Stimulated activated naive CD8-positive, alpha-beta T cell treated with anti-CD3 and anti-CD28 coated beads, Interleukin-15, amount 100 ng/mL, for 72 hours (primary cell): Measurements from ENCODE around the gene KATNAL1.

Experiments
- ATAC-seq: fragments of 150-1000 bp; cut with Tn5 transposase; 2 replicates; pipeline ENCODE4 v1.10.0; 2021; ENCODE audit warnings: mild to moderate bottlenecking, moderate library complexity
- DNase-seq, 2 donors: peaks; one replicate each; pipeline ENCODE4 v3.0.0; 2021 to 2022
- H3K27ac Mint-ChIP-seq, 2 donors: one replicate each; pipeline ENCODE4 v1.8.0; 2022; ENCODE audit warnings: mild to moderate bottlenecking in 2 of 2, mixed read lengths in 2 of 2, moderate library complexity in 2 of 2
- H3K27me3 Mint-ChIP-seq: one replicate; pipeline ENCODE4 v1.8.0; 2022; ENCODE audit warnings: mixed read lengths
- H3K4me1 Mint-ChIP-seq: one replicate; pipeline ENCODE4 v1.8.0; 2022; ENCODE audit warnings: mild to moderate bottlenecking, mixed read lengths
- H3K4me3 Mint-ChIP-seq, 2 donors: one replicate each; pipeline ENCODE4 v1.8.0; 2022; ENCODE audit warnings: mild to moderate bottlenecking in 2 of 2, mixed read lengths in 2 of 2, moderate library complexity in 1 of 2
- H3K9me3 Mint-ChIP-seq, 2 donors: one replicate each; pipeline ENCODE4 v1.8.0; 2022; ENCODE audit warnings: mixed read lengths in 2 of 2

Gene KATNAL1

DNA sequence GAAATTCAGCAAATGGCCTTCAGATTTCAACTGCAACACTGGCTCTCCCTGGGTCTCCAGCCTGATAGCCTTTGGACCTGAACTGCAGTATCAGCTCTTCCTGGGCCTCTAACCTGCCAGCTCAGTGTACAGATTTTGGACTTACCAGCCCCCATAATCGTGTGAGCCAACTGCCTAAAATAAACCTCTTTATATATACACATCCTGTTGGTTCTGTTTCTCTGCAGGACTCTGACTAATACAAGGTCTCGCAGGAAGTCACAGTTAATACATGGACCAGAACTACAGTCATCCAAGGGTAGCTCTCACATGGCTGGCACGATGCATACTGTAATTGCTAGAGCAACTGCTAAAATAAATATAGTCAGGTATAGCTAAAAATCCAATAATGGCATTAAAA is 85.1 kb downstream of the KATNAL1 start:
- Mint-ChIP-seq H3K27me3 (no peaks in the 10 kb centered on the region), H3K9me3 (peaks cover 24 to 31% of the 10 kb centered on the region in 2 donors), H3K27ac (no peak overlapping the region), H3K4me3 (no peak overlapping the region), H3K4me1 (peaks cover 8% of the 10 kb centered on the region)
- ATAC-seq (peak; percentile 66), DNase-seq (no peak)

DNA sequence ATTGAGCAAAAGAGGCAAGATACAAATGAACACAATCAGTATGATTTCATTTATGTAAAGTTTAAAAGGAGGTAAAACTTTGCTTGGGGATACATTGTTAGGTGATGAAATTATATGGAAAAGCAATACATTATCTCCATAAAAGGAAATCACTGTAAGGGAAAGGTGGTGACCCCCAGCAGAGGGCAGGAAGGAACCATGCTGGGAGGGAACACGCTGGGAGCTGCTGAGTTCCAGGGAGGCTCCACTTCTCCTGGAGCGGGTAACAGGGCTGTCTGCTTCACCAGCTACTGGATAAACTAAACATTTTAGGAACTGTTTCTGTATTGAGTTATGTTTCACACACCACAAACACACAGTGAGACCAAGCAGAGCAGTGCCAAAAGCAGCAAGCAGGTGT is 91.2 kb downstream of the KATNAL1 start:
- Mint-ChIP-seq H3K9me3 (no peaks in the 10 kb centered on the region), H3K4me1 (no peaks in the 10 kb centered on the region)

GRCh38 chr13:30212256-30212655 is 95.1 kb downstream of the KATNAL1 start:
- H3K4me3 Mint-ChIP-seq = no peak overlapping the region
- no peak for DNase-seq
- no peak overlapping the region for H3K27ac Mint-ChIP-seq
- ATAC-seq = no peak
- no peaks in the 10 kb centered on the region for H3K27me3 Mint-ChIP-seq
- H3K4me1 Mint-ChIP-seq = no peaks in the 10 kb centered on the region
- H3K9me3 Mint-ChIP-seq = no peaks in the 10 kb centered on the region

More for the DNA sequence above, 91.2 kb downstream of the KATNAL1 start:
- ATAC-seq = no peak
- Mint-ChIP-seq H3K4me3 (no peak overlapping the region), H3K27me3 (no peaks in the 10 kb centered on the region), H3K27ac (no peak overlapping the region)
- DNase-seq = no peak

DNA sequence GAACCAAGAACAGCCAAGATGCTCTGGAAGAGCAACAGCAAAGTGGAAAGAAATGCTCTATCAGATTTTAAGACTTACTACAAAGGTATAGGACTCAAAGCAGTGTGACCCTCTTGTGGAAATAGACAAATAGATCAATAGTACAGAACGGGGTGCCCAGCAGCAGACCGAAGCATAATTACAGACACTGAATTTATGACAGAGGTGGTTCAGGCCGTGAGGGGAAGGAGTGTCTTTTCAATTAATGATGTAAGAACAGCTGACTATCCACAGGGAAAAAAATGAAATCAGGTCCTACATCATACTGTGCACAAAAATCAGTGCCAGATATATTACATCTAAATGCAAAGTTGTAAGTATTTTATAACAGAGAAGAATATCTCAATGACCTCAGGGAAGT is 95.6 kb downstream of the KATNAL1 start:
- Mint-ChIP-seq H3K4me1 (no peaks in the 10 kb centered on the region), H3K27ac (no peak overlapping the region), H3K9me3 (no peaks in the 10 kb centered on the region), H3K4me3 (no peak overlapping the region), H3K27me3 (no peaks in the 10 kb centered on the region)
- ATAC-seq (no peak), DNase-seq (no peak)

GRCh38 chr13:30204564-30204963 is 102.8 kb downstream of the KATNAL1 start:
- no peaks in the 10 kb centered on the region for H3K4me1 Mint-ChIP-seq
- ATAC-seq = peak; percentile 97
- H3K27ac Mint-ChIP-seq = no peak overlapping the region
- no peak overlapping the region for H3K4me3 Mint-ChIP-seq
- peak in 1 of 2 donors; percentile 47 for DNase-seq
- no peaks in the 10 kb centered on the region for H3K9me3 Mint-ChIP-seq
- H3K27me3 Mint-ChIP-seq = no peaks in the 10 kb centered on the region

DNA sequence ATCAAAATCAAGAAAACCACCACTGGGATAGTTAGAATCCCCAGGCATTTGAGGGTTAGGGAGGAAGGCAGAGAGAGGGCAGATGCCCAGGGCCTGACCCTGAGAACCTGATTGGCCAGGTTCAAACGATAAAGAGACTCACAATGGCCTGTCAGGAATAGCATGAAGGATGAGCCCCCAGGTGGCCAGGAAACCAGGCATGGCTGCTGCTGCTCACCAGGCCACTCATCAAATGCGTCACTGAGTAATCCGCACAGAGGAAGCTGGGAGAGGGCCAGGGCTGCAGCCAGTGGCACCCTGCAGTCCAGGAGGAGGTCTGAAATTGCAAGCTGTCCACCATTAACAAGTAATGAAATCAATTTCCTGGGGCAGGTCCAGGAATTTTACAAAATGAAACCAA is 111.3 kb downstream of the KATNAL1 start:
- Mint-ChIP-seq H3K4me1 (no peaks in the 10 kb centered on the region), H3K27me3 (no peaks in the 10 kb centered on the region), H3K4me3 (no peak overlapping the region), H3K27ac (no peak overlapping the region), H3K9me3 (no peaks in the 10 kb centered on the region)
- DNase-seq = no peak
- no peak for ATAC-seq

DNA sequence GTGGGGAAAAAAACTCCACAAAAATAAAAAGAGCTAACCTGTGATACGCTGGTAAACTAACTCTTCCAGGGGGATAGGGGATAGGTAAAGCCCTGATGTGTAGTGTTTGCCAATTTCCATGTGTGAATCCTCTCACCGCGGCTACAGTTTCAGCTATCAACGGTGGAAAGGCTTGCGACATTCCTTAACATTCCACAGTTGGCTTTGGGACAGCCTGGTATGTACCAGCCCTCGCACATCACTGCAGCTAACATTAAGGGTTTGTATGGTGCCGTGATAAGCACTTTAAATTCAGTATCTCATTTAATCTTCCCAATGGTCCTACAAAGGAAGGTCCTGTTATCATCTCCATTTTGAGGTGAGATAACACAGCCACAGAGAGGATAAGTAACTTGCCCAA is 112.4 kb downstream of the KATNAL1 start:
- H3K4me1 Mint-ChIP-seq = no peaks in the 10 kb centered on the region
- ATAC-seq = no peak
- H3K27ac Mint-ChIP-seq = no peak overlapping the region
- no peak overlapping the region for H3K4me3 Mint-ChIP-seq
- no peaks in the 10 kb centered on the region for H3K27me3 Mint-ChIP-seq
- no peak for DNase-seq
- no peaks in the 10 kb centered on the region for H3K9me3 Mint-ChIP-seq

- H3K27me3 Mint-ChIP-seq = no peaks in the 10 kb centered on the region
- H3K27ac Mint-ChIP-seq = no peak overlapping the region
- no peak for DNase-seq
- no peaks in the 10 kb centered on the region for H3K9me3 Mint-ChIP-seq
- ATAC-seq = no peak
- no peaks in the 10 kb centered on the region for H3K4me1 Mint-ChIP-seq
- no peak overlapping the region for H3K4me3 Mint-ChIP-seq
These were observed 113.8 kb downstream of the KATNAL1 start for GRCh38 chr13:30193279-30194234.

- Mint-ChIP-seq H3K27me3 (no peaks in the 10 kb centered on the region), H3K4me1 (no peaks in the 10 kb centered on the region), H3K4me3 (no peak overlapping the region), H3K27ac (no peak overlapping the region), H3K9me3 (no peaks in the 10 kb centered on the region)
- no peak for ATAC-seq
- DNase-seq = no peak
These were observed 114.8 kb downstream of the KATNAL1 start for GRCh38 chr13:30192320-30193093.

DNA sequence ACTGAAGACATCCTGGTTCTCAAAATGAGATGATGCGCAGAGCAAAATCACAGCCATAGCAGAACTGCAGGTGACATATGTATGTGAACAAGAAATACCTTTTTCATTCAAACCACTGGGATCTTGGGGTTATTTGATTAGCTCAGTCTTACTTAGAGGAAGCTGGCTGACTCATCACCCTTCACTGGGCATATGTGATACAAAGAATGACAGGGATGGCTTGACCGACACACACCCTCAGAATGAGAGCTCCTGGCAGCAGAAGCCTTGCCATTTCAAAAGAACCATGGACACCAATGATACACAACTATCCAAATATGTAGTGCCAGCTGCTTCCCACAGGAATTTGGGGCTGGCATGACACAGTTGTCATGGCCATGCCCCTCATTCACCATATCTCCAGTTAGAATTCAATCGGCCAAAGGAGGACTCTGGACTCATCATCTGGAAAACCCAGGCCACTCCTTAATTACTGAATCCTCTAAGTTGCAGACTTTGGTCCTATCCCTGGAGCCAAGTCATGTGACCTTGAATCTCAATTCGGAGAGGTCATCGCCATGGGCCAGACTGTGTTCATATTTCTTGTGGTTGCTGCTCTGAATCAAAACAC is 115.8 kb downstream of the KATNAL1 start:
- H3K27me3 Mint-ChIP-seq = no peaks in the 10 kb centered on the region
- H3K4me1 Mint-ChIP-seq = no peaks in the 10 kb centered on the region
- no peaks in the 10 kb centered on the region for H3K9me3 Mint-ChIP-seq
- H3K27ac Mint-ChIP-seq = no peak overlapping the region
- DNase-seq = no peak
- H3K4me3 Mint-ChIP-seq = no peak overlapping the region
- ATAC-seq = no peak

- Mint-ChIP-seq H3K27me3 (no peaks in the 10 kb centered on the region), H3K4me3 (no peak overlapping the region), H3K4me1 (no peaks in the 10 kb centered on the region), H3K27ac (no peak overlapping the region), H3K9me3 (peaks cover 4 to 11% of the 10 kb centered on the region in 2 donors)
- DNase-seq = no peak
- ATAC-seq = no peak
These were observed 120.5 kb downstream of the KATNAL1 start for GRCh38 chr13:30186634-30187415.

GRCh38 chr13:30181888-30182651 is 125.3 kb downstream of the KATNAL1 start:
- H3K27me3 Mint-ChIP-seq = no peaks in the 10 kb centered on the region
- H3K4me1 Mint-ChIP-seq = no peaks in the 10 kb centered on the region
- ATAC-seq (no peak), DNase-seq (no peak)
- H3K9me3 Mint-ChIP-seq = peaks cover 4 to 11% of the 10 kb centered on the region in 2 donors
- no peak overlapping the region for H3K4me3 Mint-ChIP-seq
- no peak overlapping the region for H3K27ac Mint-ChIP-seq

GRCh38 chr13:30179597-30180276 is 127.6 kb downstream of the KATNAL1 start:
- Mint-ChIP-seq H3K9me3 (peaks cover 0 to 1% of the 10 kb centered on the region in 2 donors), H3K27me3 (no peaks in the 10 kb centered on the region), H3K4me1 (no peaks in the 10 kb centered on the region), H3K4me3 (no peak overlapping the region), H3K27ac (no peak overlapping the region)
- DNase-seq = no peak
- ATAC-seq = no peak

GRCh38 chr13:30178976-30179375 is 128.4 kb downstream of the KATNAL1 start:
- DNase-seq = no peak
- no peaks in the 10 kb centered on the region for H3K9me3 Mint-ChIP-seq
- peak overlapping the region in 1 of 2 donors; percentile 63 for H3K27ac Mint-ChIP-seq
- no peaks in the 10 kb centered on the region for H3K27me3 Mint-ChIP-seq
- no peaks in the 10 kb centered on the region for H3K4me1 Mint-ChIP-seq
- no peak for ATAC-seq
- no peak overlapping the region for H3K4me3 Mint-ChIP-seq
